ENCODE measurements around the gene ACKR3. TPM values are rescaled to one million over a fixed set of nuclear protein-coding genes. Genes with fewer than 3 reads are reported as not detected.

The ACKR3 gene
- total RNA-seq, 1 experiment from 2014 or later, result not detected

- POLR2A ChIA-PET, result no interaction called here
- ATAC-seq (no peak), DNase-seq (ENCODE audit: low read depth, low spot score) (no peak)
- TF ChIP-seq POLR2AphosphoS5 (IDR thresholded peaks at IDR 0.05; ENCODE audit: low read depth, low read length) (no peak), CTCF (IDR thresholded peaks at IDR 0.05) (no peak), REST (IDR thresholded peaks at IDR 0.05; ENCODE audit: insufficient read depth in 1 of 2, low read depth in 2 of 2, low read length in 1 of 2) (no peak), SIN3A (IDR thresholded peaks at IDR 0.05; ENCODE audit: borderline replicate concordance, insufficient read depth, low read depth, low read length) (no peak), TCF7L2 (IDR thresholded peaks at IDR 0.05; ENCODE audit: low read depth, low read length) (no peak)
- CTCF ChIA-PET, result no interaction called here
- H3K4me1 ChIP-seq (ENCODE audit: control insufficient read depth, insufficient read depth, low read length), result no peaks in the 10 kb centered on the region
- H3K27me3 ChIP-seq (ENCODE audit: control insufficient read depth, insufficient read depth, low read length), result peaks cover 24% of the 10 kb centered on the region
- no peaks in the 10 kb centered on the region for H3K9me3 ChIP-seq (ENCODE audit: control insufficient read depth, insufficient read depth, low read depth, low read length)
- no peak overlapping the region for H3K27ac ChIP-seq (ENCODE audit: low read length)
- H3K4me3 ChIP-seq (ENCODE audit: low read depth in 2 of 2, low read length in 2 of 2), result no peak overlapping the region
- intact Hi-C loops (cut with micrococcal nuclease; ENCODE audit: unreplicated experiment), result no loop called here
- BruUV-seq (replicated peaks), result no TSS peak
- no peaks in the 10 kb centered on the region for H3K36me3 ChIP-seq (ENCODE audit: control insufficient read depth, insufficient read depth, low read length)
- in situ Hi-C loops (cut with HindIII; ENCODE audit: low pct_unique_long_range_greater_than_20kb, low sequenced_read_pairs), result no loop called here
These were observed 52.2 kb downstream of the ACKR3 start for GRCh38 chr2:236621786-236622185.

GRCh38 chr2:236622201-236622600 lies 52.6 kb downstream of the ACKR3 start:
- CTCF ChIA-PET, result no interaction called here
- no peak for TF ChIP-seq TCF7L2 (IDR thresholded peaks at IDR 0.05; ENCODE audit: low read depth, low read length)
- TF ChIP-seq POLR2AphosphoS5 (IDR thresholded peaks at IDR 0.05; ENCODE audit: low read depth, low read length), result no peak
- TF ChIP-seq CTCF (IDR thresholded peaks at IDR 0.05), result no peak
- TF ChIP-seq REST (IDR thresholded peaks at IDR 0.05; ENCODE audit: insufficient read depth in 1 of 2, low read depth in 2 of 2, low read length in 1 of 2), result no peak
- TF ChIP-seq SIN3A (IDR thresholded peaks at IDR 0.05; ENCODE audit: borderline replicate concordance, insufficient read depth, low read depth, low read length), result no peak
- BruUV-seq (replicated peaks), result no TSS peak
- POLR2A ChIA-PET, result no interaction called here
- ATAC-seq (no peak), DNase-seq (ENCODE audit: low read depth, low spot score) (no peak)
- no peaks in the 10 kb centered on the region for H3K9me3 ChIP-seq (ENCODE audit: control insufficient read depth, insufficient read depth, low read depth, low read length)
- no peaks in the 10 kb centered on the region for H3K4me1 ChIP-seq (ENCODE audit: control insufficient read depth, insufficient read depth, low read length)
- no peak overlapping the region for H3K27ac ChIP-seq (ENCODE audit: low read length)
- peaks cover 20% of the 10 kb centered on the region for H3K27me3 ChIP-seq (ENCODE audit: control insufficient read depth, insufficient read depth, low read length)
- intact Hi-C loops (cut with micrococcal nuclease; ENCODE audit: unreplicated experiment), result no loop called here
- in situ Hi-C loops (cut with HindIII; ENCODE audit: low pct_unique_long_range_greater_than_20kb, low sequenced_read_pairs), result no loop called here
- no peak overlapping the region for H3K4me3 ChIP-seq (ENCODE audit: low read depth in 2 of 2, low read length in 2 of 2)
- H3K36me3 ChIP-seq (ENCODE audit: control insufficient read depth, insufficient read depth, low read length), result no peaks in the 10 kb centered on the region
